Activated T-cell treated with anti-CD3 and anti-CD28 coated beads for 24 hours (primary cell): ENCODE measurements around the gene PRR22.
"Not testable (repeated sequence)": the region's sequence is repeated elsewhere in the genome, so short reads cannot be mapped to it uniquely, and the experiment has no call there.

ENCODE experiments used
- DNase-seq: peaks from one replicate; pipeline ENCODE4 v3.0.0-alpha.2; 2020; ENCODE audit warnings: low read depth

The PRR22 gene

GRCh38 chr19:5749505-5749904 lies 35.0 kb downstream of the PRR22 start:
- no peak for DNase-seq

GRCh38 chr19:5748920-5749319 lies 35.6 kb downstream of the PRR22 start:
- DNase-seq = not testable (repeated sequence)

- DNase-seq = not testable (repeated sequence)
Observed at GRCh38 chr19:5744999-5745398, 39.5 kb downstream of the PRR22 start.

GRCh38 chr19:5743630-5744029 lies 40.9 kb downstream of the PRR22 start:
- DNase-seq = no peak

GRCh38 chr19:5742051-5742450 lies 42.5 kb downstream of the PRR22 start:
- DNase-seq = no peak

GRCh38 chr19:5738423-5738822 lies 46.1 kb downstream of the PRR22 start:
- no peak for DNase-seq

GRCh38 chr19:5733172-5733571 lies 51.4 kb downstream of the PRR22 start:
- not testable (repeated sequence) for DNase-seq
